GM10266 (cell line): ENCODE measurements around the gene YBX2.

Source experiments
- DNase-seq: peaks from one replicate; pipeline ENCODE4 v3.0.0; 2012; ENCODE audit errors: extremely low spot score
- CTCF ChIP-seq: IDR thresholded peaks from 2 replicates; pipeline ENCODE4 v1.5.1; 2012; ENCODE audit warnings: mild to moderate bottlenecking, low read depth; ENCODE audit not compliant: control insufficient read depth, insufficient read depth; ENCODE audit errors: missing control alignments

Gene YBX2

GRCh38 chr17:7306911-7307685 is 12.7 kb upstream of the YBX2 start, which contains the start of gene EIF5A:
EIF5A (plus strand) TSS chr17:7307628; CDS start chr17:7309636, 2,008 bp downstream.
- no peak for TF ChIP-seq CTCF
- peak; percentile 99 for DNase-seq

- no peak for TF ChIP-seq CTCF
- DNase-seq = no peak
Observed at GRCh38 chr17:7304179-7304578, 9.7 kb upstream of the YBX2 start.

GRCh38 chr17:7296189-7296861 is 1.9 kb upstream of the YBX2 start:
- peak; percentile 86 for DNase-seq
- TF ChIP-seq CTCF = peak; percentile 96

- peak; percentile 32 for DNase-seq
- no peak for TF ChIP-seq CTCF
Observed at GRCh38 chr17:7295230-7296180, 1.1 kb upstream of the YBX2 start.

- peak; percentile 45 for DNase-seq
Observed at GRCh38 chr17:7293816-7294613, 424 bp downstream of the YBX2 start.

More at GRCh38 chr17:7293816-7294613, 424 bp downstream of the YBX2 start:
- TF ChIP-seq CTCF = no peak
